B cell (primary cell): ENCODE measurements around the gene PPEF1. TPM values are rescaled to one million over a fixed set of nuclear protein-coding genes. Genes with fewer than 3 reads are reported as not detected.

Experiments
- ATAC-seq: fragments of 200-7000 bp; cut with Tn5 transposase; one replicate; pipeline ENCODE4 v1.10.0; 2021; ENCODE audit warnings: low read depth, mild to moderate bottlenecking, moderate number of reproducible peaks, moderate library complexity
- CTCF ChIA-PET: fragments of 350-600 bp; sonication (Branson Sonifier 250); formaldehyde crosslinking; loops from one replicate; lab custom pipeline; 2021; ENCODE audit warnings: antibody characterized with exemption, inconsistent platforms; lab: Charles Lee
- POLR2A ChIA-PET: fragments of 350-600 bp; sonication (Branson Sonifier 250); formaldehyde crosslinking; loops from one replicate; lab custom pipeline; 2021; ENCODE audit warnings: antibody characterized with exemption; lab: Charles Lee
- DNase-seq: peaks from one replicate; pipeline ENCODE4 v3.0.0; 2013
- H2AFZ ChIP-seq: 2 replicates; pipeline ENCODE4 v1.6.1; 2012; ENCODE audit warnings: mild to moderate bottlenecking, low read depth, low read length; ENCODE audit not compliant: insufficient read depth, poor library complexity, severe bottlenecking
- H3K27ac ChIP-seq, 2 donors: 1 replicate in 1 of 2; 2 replicates in 1 of 2; pipeline ENCODE4 v1.5.1; 2012 to 2013; ENCODE audit warnings: low read length in 2 of 2, mild to moderate bottlenecking in 2 of 2, moderate library complexity in 1 of 2
- H3K27me3 ChIP-seq, 4 experiments: fragments of 200-600 bp in 1 of 4; sonication (generic) in 1 of 4; replicated peaks in 1 of 4; 1 replicate in 2 of 4; 2 replicates in 2 of 4; pipeline versions ENCODE4 v1.6.1 to v1.7.0; 2013 to 2016; ENCODE audit warnings: low read length in 3 of 4, mild to moderate bottlenecking in 2 of 4, mixed read lengths in 1 of 4, moderate library complexity in 1 of 4; ENCODE audit not compliant: insufficient read depth in 4 of 4, control insufficient read depth in 3 of 4; ENCODE audit errors: control extremely low read depth in 1 of 4
- H3K36me3 ChIP-seq, 2 experiments: replicated peaks in 1 of 2; 1 replicate in 1 of 2; 2 replicates in 1 of 2; pipeline versions ENCODE4 v1.6.1 to v1.7.1; 2013; ENCODE audit warnings: low read length in 1 of 2; ENCODE audit not compliant: insufficient read depth in 2 of 2, control insufficient read depth in 1 of 2; ENCODE audit errors: control extremely low read depth in 1 of 2, extremely low read depth in 1 of 2
- H3K4me1 ChIP-seq, 2 donors: fragments of 200-600 bp in 1 of 2; sonication (generic) in 1 of 2; 1 replicate in 1 of 2; 2 replicates in 1 of 2; pipeline versions ENCODE4 v1.5.1 to v1.6.1; 2013 to 2017; ENCODE audit warnings: low read length in 2 of 2; ENCODE audit not compliant: control insufficient read depth in 2 of 2, insufficient read depth in 2 of 2
- H3K4me2 ChIP-seq: replicated peaks from 2 replicates; pipeline ENCODE3; 2012; ENCODE audit warnings: mild to moderate bottlenecking, low read depth, low read length; ENCODE audit not compliant: poor library complexity, severe bottlenecking
- H3K4me3 ChIP-seq, 5 experiments: fragments of 200-600 bp in 1 of 5; sonication (generic) in 1 of 5; 1 replicate in 3 of 5; 2 replicates in 2 of 5; pipeline versions ENCODE4 v1.5.1 to v1.7.0; 2011 to 2016; ENCODE audit warnings: low read length in 4 of 5, mild to moderate bottlenecking in 4 of 5, low read depth in 2 of 5, control low read depth in 1 of 5, moderate library complexity in 1 of 5; ENCODE audit not compliant: insufficient read depth in 1 of 5; ENCODE audit errors: control extremely low read depth in 1 of 5, extremely low read depth in 1 of 5
- H3K79me2 ChIP-seq: fragments of 200-600 bp; sonication (generic); one replicate; pipeline ENCODE4 v1.6.0; 2016; ENCODE audit warnings: low read length; ENCODE audit not compliant: control insufficient read depth, insufficient read depth
- H3K9ac ChIP-seq: fragments of 200-600 bp; sonication (generic); 2 replicates; pipeline ENCODE4 v1.6.1; 2017; ENCODE audit warnings: mild to moderate bottlenecking, low read length, moderate library complexity
- H3K9me3 ChIP-seq, 3 donors: one replicate each; pipeline versions ENCODE4 v1.6.1 to v1.7.1; 2013; ENCODE audit warnings: low read length in 2 of 3; ENCODE audit not compliant: control insufficient read depth in 2 of 3, insufficient read depth in 1 of 3; ENCODE audit errors: control extremely low read depth in 1 of 3
- H4K20me1 ChIP-seq: 2 replicates; pipeline ENCODE4 v1.6.0; 2012; ENCODE audit warnings: mild to moderate bottlenecking, low read length; ENCODE audit not compliant: insufficient read depth, control insufficient read depth, poor library complexity, severe bottlenecking
- H3K27ac Mint-ChIP-seq: one replicate; pipeline ENCODE4 v1.8.0; 2021; ENCODE audit warnings: mixed read lengths
- H3K27me3 Mint-ChIP-seq: one replicate; pipeline ENCODE4 v1.8.0; 2021; ENCODE audit warnings: mixed read lengths
- H3K4me1 Mint-ChIP-seq: one replicate; pipeline ENCODE4 v1.8.0; 2021; ENCODE audit warnings: mixed read lengths
- H3K4me3 Mint-ChIP-seq: one replicate; pipeline ENCODE4 v1.8.0; 2021; ENCODE audit warnings: mixed read lengths
- H3K9me3 Mint-ChIP-seq: one replicate; pipeline ENCODE4 v1.8.0; 2022; ENCODE audit warnings: mixed read lengths; ENCODE audit not compliant: insufficient read depth
- EZH2 ChIP-seq: IDR thresholded peaks from 2 replicates; pipeline ENCODE4 v1.6.1; 2012; ENCODE audit warnings: borderline replicate concordance, low read depth, mild to moderate bottlenecking, moderate library complexity, low read length; ENCODE audit not compliant: insufficient read depth, poor library complexity, severe bottlenecking
- WGBS: methylation state at CpG from one replicate; pipeline ENCODE4 v1.1.5; 2013; ENCODE audit warnings: missing lambda C conversion rate; ENCODE audit not compliant: insufficient coverage; 5-methylcytosine and 5-hydroxymethylcytosine counted together
- intact Hi-C: fragments of 100-400 bp; cut with micrococcal nuclease; formaldehyde crosslinking; loops from one replicate; pipeline ENCODE4 v1.10.0; 2022
- polyA plus RNA-seq: library from polyadenylated mRNA; depleted of rRNA; stranded (reverse); fragments of >200 nt; gene quantifications from 2 replicates; pipeline ENCODE4 v1.2.3, GENCODE V29; 2012
- total RNA-seq, 2 donors: library from RNA; stranded (reverse); fragments of 120-200 nt in 1 of 2; gene quantifications; 1 replicate in 1 of 2; 2 replicates in 1 of 2; pipeline versions ENCODE4 v1.2.3 to v1.2.4, GENCODE V29; 2013 to 2022
- TF ChIP-seq, protein P1 (sequence below): fragments of 200-600 bp; IDR thresholded peaks from one replicate; pipeline ENCODE4 v1.8.0; 2022; ENCODE audit warnings: antibody characterized with exemption, mild to moderate bottlenecking

Gene PPEF1
- total and polyA plus RNA-seq, 2 donors (not counting 1 experiment from before 2014, with no cell fraction given): 0.22 to 0.52 TPM

DNA sequence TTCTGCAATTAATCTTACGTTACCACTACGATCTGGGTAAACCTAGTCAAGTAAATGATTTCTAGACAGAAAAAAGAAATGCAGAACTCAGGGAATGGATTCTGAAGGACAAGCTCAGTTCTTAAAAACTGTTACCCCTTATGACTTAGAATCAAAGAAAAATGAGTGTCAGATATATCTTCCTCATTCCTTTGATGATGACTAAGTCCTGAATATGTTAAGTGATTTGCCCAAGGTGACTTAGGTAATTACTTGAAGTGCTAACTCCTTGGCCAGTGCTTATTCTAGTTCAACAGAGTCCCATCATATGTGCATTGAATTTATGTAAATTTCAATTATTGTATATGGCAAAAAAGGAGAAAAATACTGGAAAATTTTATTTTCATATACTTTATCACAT is 92.5 kb downstream of the PPEF1 start:
- DNase-seq (no peak), ATAC-seq (no peak)
- intact Hi-C loops: no loop called here
- no peaks in the 10 kb centered on the region for H3K79me2 ChIP-seq
- H3K4me3 ChIP-seq: no peak overlapping the region
- WGBS: no CpG with 5 or more reads among the region's 2 CpGs
- H3K9me3 ChIP-seq: no peaks in the 10 kb centered on the region
- H3K9ac ChIP-seq: no peak overlapping the region
- H3K36me3 ChIP-seq: no peaks in the 10 kb centered on the region
- H3K27me3 ChIP-seq: no peaks in the 10 kb centered on the region
- POLR2A ChIA-PET: no interaction called here
- CTCF ChIA-PET: no interaction called here
- TF ChIP-seq EZH2: no peak
- TF ChIP-seq, protein P1, sequence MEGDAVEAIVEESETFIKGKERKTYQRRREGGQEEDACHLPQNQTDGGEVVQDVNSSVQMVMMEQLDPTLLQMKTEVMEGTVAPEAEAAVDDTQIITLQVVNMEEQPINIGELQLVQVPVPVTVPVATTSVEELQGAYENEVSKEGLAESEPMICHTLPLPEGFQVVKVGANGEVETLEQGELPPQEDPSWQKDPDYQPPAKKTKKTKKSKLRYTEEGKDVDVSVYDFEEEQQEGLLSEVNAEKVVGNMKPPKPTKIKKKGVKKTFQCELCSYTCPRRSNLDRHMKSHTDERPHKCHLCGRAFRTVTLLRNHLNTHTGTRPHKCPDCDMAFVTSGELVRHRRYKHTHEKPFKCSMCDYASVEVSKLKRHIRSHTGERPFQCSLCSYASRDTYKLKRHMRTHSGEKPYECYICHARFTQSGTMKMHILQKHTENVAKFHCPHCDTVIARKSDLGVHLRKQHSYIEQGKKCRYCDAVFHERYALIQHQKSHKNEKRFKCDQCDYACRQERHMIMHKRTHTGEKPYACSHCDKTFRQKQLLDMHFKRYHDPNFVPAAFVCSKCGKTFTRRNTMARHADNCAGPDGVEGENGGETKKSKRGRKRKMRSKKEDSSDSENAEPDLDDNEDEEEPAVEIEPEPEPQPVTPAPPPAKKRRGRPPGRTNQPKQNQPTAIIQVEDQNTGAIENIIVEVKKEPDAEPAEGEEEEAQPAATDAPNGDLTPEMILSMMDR: no peak
- H3K27me3 Mint-ChIP-seq: peaks cover 3% of the 10 kb centered on the region
- no peaks in the 10 kb centered on the region for H3K4me1 ChIP-seq
- no peak overlapping the region for H3K4me2 ChIP-seq
- no peaks in the 10 kb centered on the region for H3K9me3 Mint-ChIP-seq
- H3K4me3 Mint-ChIP-seq: no peak overlapping the region
- no peak overlapping the region for H2AFZ ChIP-seq
- H3K4me1 Mint-ChIP-seq: no peaks in the 10 kb centered on the region
- no peaks in the 10 kb centered on the region for H4K20me1 ChIP-seq
- H3K27ac Mint-ChIP-seq: no peak overlapping the region
- H3K27ac ChIP-seq: no peak overlapping the region

DNA sequence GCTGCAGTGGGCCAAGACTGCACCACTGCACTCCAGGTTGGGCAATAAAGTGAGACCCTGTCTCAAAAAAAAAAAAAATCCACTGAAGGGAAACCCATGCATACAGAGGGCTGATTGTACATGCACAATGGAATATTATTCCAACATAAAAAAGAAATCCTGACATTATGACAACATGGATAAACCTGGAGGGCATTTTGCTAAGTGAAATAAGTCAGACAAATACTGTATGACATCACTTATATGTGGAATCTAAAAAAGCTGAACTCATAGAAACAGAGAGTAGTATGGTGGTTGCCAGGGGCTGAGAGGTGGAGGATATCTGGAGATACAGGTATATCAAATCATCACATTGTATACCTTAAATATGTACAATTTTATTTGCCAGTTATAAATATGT is 102.2 kb downstream of the PPEF1 start:
- H3K4me1 Mint-ChIP-seq: no peaks in the 10 kb centered on the region
- H3K27me3 ChIP-seq: no peaks in the 10 kb centered on the region
- no peak overlapping the region for H3K27ac ChIP-seq
- no peak overlapping the region for H3K4me3 Mint-ChIP-seq
- H3K36me3 ChIP-seq: no peaks in the 10 kb centered on the region
- H4K20me1 ChIP-seq: no peaks in the 10 kb centered on the region
- H3K9ac ChIP-seq: no peak overlapping the region
- H2AFZ ChIP-seq: no peak overlapping the region
- POLR2A ChIA-PET: no interaction called here
- DNase-seq (no peak), ATAC-seq (no peak)
- H3K4me2 ChIP-seq: no peak overlapping the region
- H3K27ac Mint-ChIP-seq: no peak overlapping the region
- no peak for TF ChIP-seq EZH2
- TF ChIP-seq, protein P1: no peak
- no peak overlapping the region for H3K4me3 ChIP-seq
- H3K4me1 ChIP-seq: no peaks in the 10 kb centered on the region
- H3K9me3 ChIP-seq: no peaks in the 10 kb centered on the region
- CTCF ChIA-PET: no interaction called here
- H3K27me3 Mint-ChIP-seq: no peaks in the 10 kb centered on the region
- H3K79me2 ChIP-seq: no peaks in the 10 kb centered on the region
- intact Hi-C loops: no loop called here
- peaks cover under 1% of the 10 kb centered on the region for H3K9me3 Mint-ChIP-seq
